Prostate gland (tissue), 2 donors: ENCODE results near the gene ITPKA. TPM values are rescaled to one million over a fixed set of nuclear protein-coding genes. Genes with fewer than 3 reads are reported as not detected.

Experiments used
- DNase-seq: peaks from one replicate; pipeline ENCODE4 v3.0.0-alpha.2; 2019; ENCODE audit warnings: low spot score
- H3K27ac ChIP-seq, 2 donors: fragments of 200-600 bp; sonication (generic); 2 replicates each; pipeline ENCODE4 v1.5.1; 2017 to 2019
- H3K27me3 ChIP-seq: fragments of 200-600 bp; sonication (generic); replicated peaks from 2 replicates; pipeline ENCODE4 v1.5.1; 2019; ENCODE audit not compliant: insufficient read depth
- H3K36me3 ChIP-seq, 2 donors: fragments of 200-600 bp; sonication (generic); 1 replicate in 1 of 2; 2 replicates in 1 of 2; pipeline versions ENCODE4 v1.5.1 to v1.8.1; 2017 to 2019
- H3K4me1 ChIP-seq: fragments of 200-600 bp; sonication (generic); replicated peaks from 2 replicates; pipeline ENCODE4 v1.5.1; 2019
- H3K4me3 ChIP-seq, 2 donors: fragments of 200-600 bp; sonication (generic); 2 replicates each; pipeline ENCODE4 v1.5.1; 2017 to 2019
- H3K9me3 ChIP-seq: fragments of 200-600 bp; sonication (generic); 2 replicates; pipeline ENCODE4 v1.5.1; 2017
- POLR2A ChIP-seq: fragments of 450-650 bp; IDR thresholded peaks from one replicate; pipeline ENCODE4 v1.6.1; 2016; ENCODE audit warnings: antibody characterized with exemption, mild to moderate bottlenecking
- POLR2AphosphoS5 ChIP-seq: sonication (generic); formaldehyde crosslinking; IDR thresholded peaks from one replicate; pipeline ENCODE4 v1.6.1; 2017; ENCODE audit warnings: antibody characterized with exemption
- WGBS: methylation state at CpG from one replicate; pipeline ENCODE4 v1.1.5; 2018; 5-methylcytosine and 5-hydroxymethylcytosine counted together
- intact Hi-C: fragments of 100-400 bp; cut with DNase I; formaldehyde crosslinking; loops from one replicate; pipeline ENCODE4 v1.14.2; 2022
- total RNA-seq, 2 donors: library from RNA; depleted of rRNA; stranded (reverse); fragments of >200 nt; gene quantifications; one replicate each; pipeline ENCODE4 v1.1.0, GENCODE V29; 2016
- TF ChIP-seq, protein P1 (sequence below), 4 experiments: fragments of 200-600 bp in 2 of 4; fragments of 450-650 bp in 2 of 4; sonication (generic) in 2 of 4; IDR thresholded peaks; 1 replicate in 3 of 4; 2 replicates in 1 of 4; pipeline ENCODE4 v1.5.1; 2016 to 2019; ENCODE audit warnings: antibody characterized with exemption in 4 of 4, mild to moderate bottlenecking in 2 of 4, moderate library complexity in 2 of 4

The ITPKA gene
- total RNA-seq, 2 donors from 2014 or later, result 0.23 to 14.2 TPM

DNA sequence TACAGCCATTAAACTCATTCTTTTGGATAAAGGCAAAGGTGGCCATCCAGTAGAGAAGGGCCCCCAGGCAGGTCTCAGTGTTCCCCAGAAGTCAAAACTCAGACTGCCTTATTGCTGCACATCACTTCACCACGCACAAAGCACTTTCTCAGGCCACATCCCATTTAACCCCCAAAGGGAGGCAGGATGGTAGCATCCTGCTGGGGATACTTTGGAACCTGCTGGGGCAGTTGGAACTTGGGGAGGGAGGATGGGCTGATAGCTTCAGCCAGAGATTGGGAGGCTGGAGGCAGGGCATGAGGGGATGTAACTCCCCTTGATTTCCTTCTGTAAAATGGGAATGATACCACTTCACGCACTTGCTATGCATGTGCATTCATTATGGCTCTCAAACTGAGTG is 5.0 kb downstream of the ITPKA start:
- TF ChIP-seq, protein P1, sequence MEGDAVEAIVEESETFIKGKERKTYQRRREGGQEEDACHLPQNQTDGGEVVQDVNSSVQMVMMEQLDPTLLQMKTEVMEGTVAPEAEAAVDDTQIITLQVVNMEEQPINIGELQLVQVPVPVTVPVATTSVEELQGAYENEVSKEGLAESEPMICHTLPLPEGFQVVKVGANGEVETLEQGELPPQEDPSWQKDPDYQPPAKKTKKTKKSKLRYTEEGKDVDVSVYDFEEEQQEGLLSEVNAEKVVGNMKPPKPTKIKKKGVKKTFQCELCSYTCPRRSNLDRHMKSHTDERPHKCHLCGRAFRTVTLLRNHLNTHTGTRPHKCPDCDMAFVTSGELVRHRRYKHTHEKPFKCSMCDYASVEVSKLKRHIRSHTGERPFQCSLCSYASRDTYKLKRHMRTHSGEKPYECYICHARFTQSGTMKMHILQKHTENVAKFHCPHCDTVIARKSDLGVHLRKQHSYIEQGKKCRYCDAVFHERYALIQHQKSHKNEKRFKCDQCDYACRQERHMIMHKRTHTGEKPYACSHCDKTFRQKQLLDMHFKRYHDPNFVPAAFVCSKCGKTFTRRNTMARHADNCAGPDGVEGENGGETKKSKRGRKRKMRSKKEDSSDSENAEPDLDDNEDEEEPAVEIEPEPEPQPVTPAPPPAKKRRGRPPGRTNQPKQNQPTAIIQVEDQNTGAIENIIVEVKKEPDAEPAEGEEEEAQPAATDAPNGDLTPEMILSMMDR (IDR thresholded peaks at IDR 0.05), result no peak
- TF ChIP-seq POLR2A (no peak), POLR2AphosphoS5 (no peak)
- H3K27ac ChIP-seq, result no peak overlapping the region
- no peak overlapping the region for H3K4me3 ChIP-seq
- H3K4me1 ChIP-seq, result peaks cover 5% of the 10 kb centered on the region
- intact Hi-C loops, result no loop called here
- 92% methylated on average over 2 of the region's 2 CpGs for WGBS
- H3K36me3 ChIP-seq, result no peaks in the 10 kb centered on the region
- H3K27me3 ChIP-seq, result peaks cover 18% of the 10 kb centered on the region
- H3K9me3 ChIP-seq, result no peaks in the 10 kb centered on the region
- no peak for DNase-seq

- TF ChIP-seq POLR2A (no peak), POLR2AphosphoS5 (no peak)
- TF ChIP-seq, protein P1 (IDR thresholded peaks at IDR 0.05), result no peak
- Histone ChIP-seq H3K36me3 (no peaks in the 10 kb centered on the region), H3K9me3 (no peaks in the 10 kb centered on the region), H3K4me3 (no peak overlapping the region), H3K4me1 (peaks cover 5% of the 10 kb centered on the region), H3K27ac (no peak overlapping the region), H3K27me3 (peaks cover 18% of the 10 kb centered on the region)
- no peak for DNase-seq
- 90% methylated on average over 6 of the region's 6 CpGs for WGBS
- intact Hi-C loops, result no loop called here
These were observed 5.6 kb downstream of the ITPKA start for GRCh38 chr15:41499109-41499851.

- no peak overlapping the region for H3K4me3 ChIP-seq
- 13% methylated on average over 52 of the region's 56 CpGs for WGBS
- H3K9me3 ChIP-seq, result no peaks in the 10 kb centered on the region
- intact Hi-C loops, result no loop called here
- H3K27ac ChIP-seq, result no peak overlapping the region
- peaks cover 5% of the 10 kb centered on the region for H3K4me1 ChIP-seq
- no peak for TF ChIP-seq POLR2A
- TF ChIP-seq POLR2AphosphoS5, result no peak
- TF ChIP-seq, protein P1 (IDR thresholded peaks at IDR 0.05), result no peak
- DNase-seq, result no peak
- H3K27me3 ChIP-seq, result peaks cover 15% of the 10 kb centered on the region
- H3K36me3 ChIP-seq, result no peaks in the 10 kb centered on the region
These were observed 7.7 kb downstream of the ITPKA start for GRCh38 chr15:41501191-41501917.

- DNase-seq, result no peak
- WGBS, result 18% methylated on average over 60 of the region's 64 CpGs
- intact Hi-C loops, result no loop called here
- no peaks in the 10 kb centered on the region for H3K9me3 ChIP-seq
- TF ChIP-seq POLR2A (no peak), POLR2AphosphoS5 (no peak)
- TF ChIP-seq, protein P1 (IDR thresholded peaks at IDR 0.05), result no peak
- H3K4me1 ChIP-seq, result peaks cover 5% of the 10 kb centered on the region
- peaks cover 15% of the 10 kb centered on the region for H3K27me3 ChIP-seq
- no peak overlapping the region for H3K27ac ChIP-seq
- no peaks in the 10 kb centered on the region for H3K36me3 ChIP-seq
- no peak overlapping the region for H3K4me3 ChIP-seq
These were observed 8.5 kb downstream of the ITPKA start for GRCh38 chr15:41501931-41502794.
